DND-41 (cell line): ENCODE results near the gene AMH.

Experiments
- EZH2 ChIP-seq: IDR thresholded peaks from 3 replicates; pipeline ENCODE4 v1.6.1; 2012; ENCODE audit warnings: borderline replicate concordance, low read depth, mild to moderate bottlenecking, moderate library complexity, low read length, inconsistent platforms; ENCODE audit not compliant: severe bottlenecking
- TF ChIP-seq, protein P1 (sequence below): IDR thresholded peaks from 2 replicates; pipeline ENCODE4 v1.5.1; 2012; ENCODE audit warnings: borderline replicate concordance, low read length, moderate library complexity, mild to moderate bottlenecking; ENCODE audit not compliant: poor library complexity, severe bottlenecking; ENCODE audit errors: extremely low read depth

DNA sequence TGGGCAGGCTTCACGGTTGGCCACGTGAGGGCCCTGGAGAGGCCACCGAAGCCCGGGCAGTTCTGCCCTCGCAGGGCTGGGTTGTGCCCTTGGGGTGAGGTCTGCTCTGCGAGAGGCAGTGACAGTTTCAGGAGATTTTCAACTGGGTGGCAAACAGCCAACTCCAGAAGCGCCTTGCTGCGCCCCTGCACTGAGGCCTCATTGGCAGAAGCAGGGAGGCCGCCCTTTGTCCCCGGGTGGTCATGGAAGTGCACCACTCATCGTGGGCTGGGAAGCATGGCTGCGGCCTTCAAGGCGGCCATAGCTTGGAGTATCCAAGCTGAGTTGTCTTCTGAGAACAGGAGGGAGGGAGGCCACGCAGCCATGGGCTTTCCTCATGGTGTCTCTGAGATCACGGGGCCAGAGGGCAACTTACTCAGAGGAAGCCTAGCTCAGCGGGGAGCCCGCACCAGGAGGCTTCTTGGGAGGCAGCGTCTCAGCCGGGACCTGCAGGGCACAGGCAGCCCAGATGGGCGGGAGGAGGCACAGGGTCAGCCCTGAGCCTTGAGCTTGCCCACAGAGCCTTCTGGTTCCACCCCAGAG lies 27.8 kb upstream of the AMH start:
- TF ChIP-seq, protein P1, sequence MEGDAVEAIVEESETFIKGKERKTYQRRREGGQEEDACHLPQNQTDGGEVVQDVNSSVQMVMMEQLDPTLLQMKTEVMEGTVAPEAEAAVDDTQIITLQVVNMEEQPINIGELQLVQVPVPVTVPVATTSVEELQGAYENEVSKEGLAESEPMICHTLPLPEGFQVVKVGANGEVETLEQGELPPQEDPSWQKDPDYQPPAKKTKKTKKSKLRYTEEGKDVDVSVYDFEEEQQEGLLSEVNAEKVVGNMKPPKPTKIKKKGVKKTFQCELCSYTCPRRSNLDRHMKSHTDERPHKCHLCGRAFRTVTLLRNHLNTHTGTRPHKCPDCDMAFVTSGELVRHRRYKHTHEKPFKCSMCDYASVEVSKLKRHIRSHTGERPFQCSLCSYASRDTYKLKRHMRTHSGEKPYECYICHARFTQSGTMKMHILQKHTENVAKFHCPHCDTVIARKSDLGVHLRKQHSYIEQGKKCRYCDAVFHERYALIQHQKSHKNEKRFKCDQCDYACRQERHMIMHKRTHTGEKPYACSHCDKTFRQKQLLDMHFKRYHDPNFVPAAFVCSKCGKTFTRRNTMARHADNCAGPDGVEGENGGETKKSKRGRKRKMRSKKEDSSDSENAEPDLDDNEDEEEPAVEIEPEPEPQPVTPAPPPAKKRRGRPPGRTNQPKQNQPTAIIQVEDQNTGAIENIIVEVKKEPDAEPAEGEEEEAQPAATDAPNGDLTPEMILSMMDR = no peak
- TF ChIP-seq EZH2 = no peak
